ENCODE data around the gene DLGAP5.

DLGAP5 gene

GRCh38 chr14:55107766-55108554 lies 83.4 kb downstream of the DLGAP5 start:
- DNase-seq = no peak

GRCh38 chr14:55105991-55106390 lies 85.4 kb downstream of the DLGAP5 start:
- DNase-seq = no peak

GRCh38 chr14:55103971-55104954 lies 87.1 kb downstream of the DLGAP5 start:
- no peak for DNase-seq

GRCh38 chr14:55103005-55103640 lies 88.3 kb downstream of the DLGAP5 start:
- no peak for DNase-seq

GRCh38 chr14:55102141-55102621 lies 89.2 kb downstream of the DLGAP5 start:
- peak; percentile 92 for DNase-seq

GRCh38 chr14:55101698-55102097 lies 89.7 kb downstream of the DLGAP5 start:
- DNase-seq = no peak

- no peak for DNase-seq
Measured at GRCh38 chr14:55099756-55100155, 91.6 kb downstream of the DLGAP5 start.

- no peak for DNase-seq
Measured at GRCh38 chr14:55098561-55098898, 92.9 kb downstream of the DLGAP5 start.

Data from NCI-H446 treated with DMSO at 0.1 percent for 48 hours (cell line).